K562 (cell line): ENCODE results near the gene GPR32. TPM values are rescaled to one million over a fixed set of nuclear protein-coding genes. Genes with fewer than 3 reads are reported as not detected.

Experiments used
- ATF6 ChIP-seq: sonication (generic); formaldehyde crosslinking; IDR thresholded peaks from 2 replicates; pipeline ENCODE4 v1.4.0; 2020; ENCODE audit warnings: mild to moderate bottlenecking, missing genetic modification reagents
- ELF1 ChIP-seq: fragments of 200-800 bp; sonication (Bioruptor generic); IDR thresholded peaks from 2 replicates; pipeline ENCODE4 v1.6.1; 2016; ENCODE audit warnings: missing genetic modification characterization, missing compliant biosample characterization
- HEY1 ChIP-seq: fragments of 250-450 bp; sonication (Bioruptor Pico); IDR thresholded peaks from 2 replicates; pipeline ENCODE4 v1.5.0; 2020; ENCODE audit warnings: mild to moderate bottlenecking, moderate library complexity, borderline replicate concordance
- SP1 ChIP-seq: sonication (generic); formaldehyde crosslinking; IDR thresholded peaks from 2 replicates; pipeline ENCODE4 v1.8.1; 2022; ENCODE audit warnings: mild to moderate bottlenecking, missing genetic modification reagents
- ZFP1 ChIP-seq: fragments of 450-650 bp; formaldehyde crosslinking; IDR thresholded peaks from 2 replicates; pipeline ENCODE4 v1.4.0; 2020; ENCODE audit warnings: mild to moderate bottlenecking, mixed read lengths
- ZNF224 ChIP-seq: sonication (generic); formaldehyde crosslinking; IDR thresholded peaks from 2 replicates; pipeline ENCODE4 v1.8.0; 2022; ENCODE audit warnings: mild to moderate bottlenecking, missing genetic modification reagents
- ZNF232 ChIP-seq: sonication (generic); formaldehyde crosslinking; IDR thresholded peaks from 2 replicates; pipeline ENCODE4 v1.8.0; 2022; ENCODE audit warnings: mild to moderate bottlenecking, missing genetic modification reagents
- ZNF316 ChIP-seq: fragments of 450-650 bp; IDR thresholded peaks from 2 replicates; pipeline ENCODE4 v1.6.1; 2016
- ZNF324 ChIP-seq: fragments of 250-450 bp; sonication (Bioruptor Pico); IDR thresholded peaks from 2 replicates; pipeline ENCODE4 v1.4.0; 2020; ENCODE audit warnings: mild to moderate bottlenecking
- ZSCAN29 ChIP-seq: fragments of 450-650 bp; IDR thresholded peaks from 2 replicates; pipeline ENCODE4 v1.6.1; 2017
- polyA plus RNA-seq, 8 experiments: library from polyadenylated mRNA; depleted of rRNA in 4 of 8; stranded (reverse) in 5 of 8; unstranded in 3 of 8; fragments of >200 nt; fragmentation: Nextera tagmentation in 2 of 8; fragmentation: Illumina TruSeq in 1 of 8; extraction: Ambion mirVana in 2 of 8; extraction: Trizol in 1 of 8; gene quantifications; 2 replicates each; pipeline versions ENCODE4 v1.2.1 to v1.2.3, GENCODE V29; 2011 to 2014; ENCODE audit warnings: inconsistent platforms in 1 of 8, missing spikeins in 1 of 8
- total RNA-seq, 7 experiments: library from RNA; depleted of rRNA in 6 of 7; stranded (reverse); fragments of >200 nt in 6 of 7; fragmentation: Illumina TruSeq in 2 of 7; extraction: Trizol in 2 of 7; gene quantifications; 2 replicates each; pipeline versions ENCODE4 v1.2.1 to v1.2.3, GENCODE V29; 2011 to 2021; ENCODE audit warnings: low replicate concordance in 1 of 7
- TF ChIP-seq, protein P1 (sequence below), 2 experiments: fragments of 450-650 bp in 1 of 2; sonication (generic) in 1 of 2; formaldehyde crosslinking in 1 of 2; IDR thresholded peaks; 2 replicates each; pipeline versions ENCODE4 v1.7.1 to v1.9.0; 2016 to 2022; ENCODE audit warnings: inconsistent platforms in 1 of 2, mild to moderate bottlenecking in 1 of 2, missing genetic modification reagents in 1 of 2
- TF ChIP-seq, protein P2 (sequence below), 2 experiments: IDR thresholded peaks in 1 of 2; conservative IDR thresholded peaks in 1 of 2; 2 replicates each; pipeline ENCODE4 v1.6.1; 2016; ENCODE audit warnings: low read depth in 2 of 2, mild to moderate bottlenecking in 1 of 2, missing compliant biosample characterization in 1 of 2, missing genetic modification characterization in 1 of 2, moderate library complexity in 1 of 2
- TF ChIP-seq, protein P3 (sequence below): sonication (generic); formaldehyde crosslinking; IDR thresholded peaks from 2 replicates; pipeline ENCODE4 v1.9.0; 2022; ENCODE audit warnings: mild to moderate bottlenecking, missing genetic modification reagents

GPR32 gene
- total and polyA plus RNA-seq, 9 of the 15 experiments (the other 6 are each of a cell fraction or from before 2014, with no cell fraction given) = not detected

- TF ChIP-seq, protein P1, sequence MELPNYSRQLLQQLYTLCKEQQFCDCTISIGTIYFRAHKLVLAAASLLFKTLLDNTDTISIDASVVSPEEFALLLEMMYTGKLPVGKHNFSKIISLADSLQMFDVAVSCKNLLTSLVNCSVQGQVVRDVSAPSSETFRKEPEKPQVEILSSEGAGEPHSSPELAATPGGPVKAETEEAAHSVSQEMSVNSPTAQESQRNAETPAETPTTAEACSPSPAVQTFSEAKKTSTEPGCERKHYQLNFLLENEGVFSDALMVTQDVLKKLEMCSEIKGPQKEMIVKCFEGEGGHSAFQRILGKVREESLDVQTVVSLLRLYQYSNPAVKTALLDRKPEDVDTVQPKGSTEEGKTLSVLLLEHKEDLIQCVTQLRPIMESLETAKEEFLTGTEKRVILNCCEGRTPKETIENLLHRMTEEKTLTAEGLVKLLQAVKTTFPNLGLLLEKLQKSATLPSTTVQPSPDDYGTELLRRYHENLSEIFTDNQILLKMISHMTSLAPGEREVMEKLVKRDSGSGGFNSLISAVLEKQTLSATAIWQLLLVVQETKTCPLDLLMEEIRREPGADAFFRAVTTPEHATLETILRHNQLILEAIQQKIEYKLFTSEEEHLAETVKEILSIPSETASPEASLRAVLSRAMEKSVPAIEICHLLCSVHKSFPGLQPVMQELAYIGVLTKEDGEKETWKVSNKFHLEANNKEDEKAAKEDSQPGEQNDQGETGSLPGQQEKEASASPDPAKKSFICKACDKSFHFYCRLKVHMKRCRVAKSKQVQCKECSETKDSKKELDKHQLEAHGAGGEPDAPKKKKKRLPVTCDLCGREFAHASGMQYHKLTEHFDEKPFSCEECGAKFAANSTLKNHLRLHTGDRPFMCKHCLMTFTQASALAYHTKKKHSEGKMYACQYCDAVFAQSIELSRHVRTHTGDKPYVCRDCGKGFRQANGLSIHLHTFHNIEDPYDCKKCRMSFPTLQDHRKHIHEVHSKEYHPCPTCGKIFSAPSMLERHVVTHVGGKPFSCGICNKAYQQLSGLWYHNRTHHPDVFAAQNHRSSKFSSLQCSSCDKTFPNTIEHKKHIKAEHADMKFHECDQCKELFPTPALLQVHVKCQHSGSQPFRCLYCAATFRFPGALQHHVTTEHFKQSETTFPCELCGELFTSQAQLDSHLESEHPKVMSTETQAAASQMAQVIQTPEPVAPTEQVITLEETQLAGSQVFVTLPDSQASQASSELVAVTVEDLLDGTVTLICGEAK (IDR thresholded peaks at IDR 0.05) = no peak
- TF ChIP-seq, protein P1 (CRISPR knock-in tag; IDR thresholded peaks at IDR 0.05) = no peak
- TF ChIP-seq ELF1 (tag) (peak; percentile 21; the same call in 1 of the 2 replicates), ZFP1 (no peak), ZSCAN29 (no peak), SP1 (CRISPR knock-in tag) (no peak), ZNF324 (CRISPR knock-in tag) (no peak), ATF6 (CRISPR knock-in tag) (0 out of 2 replicates have a peak, but pooled peaks have one; percentile 28), ZNF224 (CRISPR knock-in tag) (no peak), ZNF232 (CRISPR knock-in tag) (no peak), HEY1 (no peak), ZNF316 (no peak)
- TF ChIP-seq, protein P2, sequence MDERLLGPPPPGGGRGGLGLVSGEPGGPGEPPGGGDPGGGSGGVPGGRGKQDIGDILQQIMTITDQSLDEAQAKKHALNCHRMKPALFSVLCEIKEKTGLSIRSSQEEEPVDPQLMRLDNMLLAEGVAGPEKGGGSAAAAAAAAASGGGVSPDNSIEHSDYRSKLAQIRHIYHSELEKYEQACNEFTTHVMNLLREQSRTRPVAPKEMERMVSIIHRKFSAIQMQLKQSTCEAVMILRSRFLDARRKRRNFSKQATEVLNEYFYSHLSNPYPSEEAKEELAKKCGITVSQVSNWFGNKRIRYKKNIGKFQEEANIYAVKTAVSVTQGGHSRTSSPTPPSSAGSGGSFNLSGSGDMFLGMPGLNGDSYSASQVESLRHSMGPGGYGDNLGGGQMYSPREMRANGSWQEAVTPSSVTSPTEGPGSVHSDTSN (CRISPR knock-in tag; IDR thresholded peaks at IDR 0.05; ENCODE audit: low read depth) = no peak
- TF ChIP-seq, protein P2 (tag; conservative IDR thresholded peaks at IDR 0.05; ENCODE audit: low read depth) = no peak
- TF ChIP-seq, protein P3, sequence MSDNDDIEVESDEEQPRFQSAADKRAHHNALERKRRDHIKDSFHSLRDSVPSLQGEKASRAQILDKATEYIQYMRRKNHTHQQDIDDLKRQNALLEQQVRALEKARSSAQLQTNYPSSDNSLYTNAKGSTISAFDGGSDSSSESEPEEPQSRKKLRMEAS = no peak
Measured at GRCh38 chr19:50803633-50804419, 33.6 kb downstream of the GPR32 start (continued).
